ENCODE data around the gene PRPF19. TPM values are rescaled to one million over a fixed set of nuclear protein-coding genes. Genes with fewer than 3 reads are reported as not detected.

Gene PRPF19
- total RNA-seq, 2 experiments from 2014 or later: 199 to 204 TPM

GRCh38 chr11:60925868-60926267, 19.5 kb upstream of the PRPF19 start:
- ChIA-PET POLR2A (interaction anchor here (0.6 kb wide), 2 partner anchors 112 to 119 kb away, joined by 4 to 5 read pairs; no protein-coding TSS in a partner anchor), CTCF (no interaction called here)

DNA sequence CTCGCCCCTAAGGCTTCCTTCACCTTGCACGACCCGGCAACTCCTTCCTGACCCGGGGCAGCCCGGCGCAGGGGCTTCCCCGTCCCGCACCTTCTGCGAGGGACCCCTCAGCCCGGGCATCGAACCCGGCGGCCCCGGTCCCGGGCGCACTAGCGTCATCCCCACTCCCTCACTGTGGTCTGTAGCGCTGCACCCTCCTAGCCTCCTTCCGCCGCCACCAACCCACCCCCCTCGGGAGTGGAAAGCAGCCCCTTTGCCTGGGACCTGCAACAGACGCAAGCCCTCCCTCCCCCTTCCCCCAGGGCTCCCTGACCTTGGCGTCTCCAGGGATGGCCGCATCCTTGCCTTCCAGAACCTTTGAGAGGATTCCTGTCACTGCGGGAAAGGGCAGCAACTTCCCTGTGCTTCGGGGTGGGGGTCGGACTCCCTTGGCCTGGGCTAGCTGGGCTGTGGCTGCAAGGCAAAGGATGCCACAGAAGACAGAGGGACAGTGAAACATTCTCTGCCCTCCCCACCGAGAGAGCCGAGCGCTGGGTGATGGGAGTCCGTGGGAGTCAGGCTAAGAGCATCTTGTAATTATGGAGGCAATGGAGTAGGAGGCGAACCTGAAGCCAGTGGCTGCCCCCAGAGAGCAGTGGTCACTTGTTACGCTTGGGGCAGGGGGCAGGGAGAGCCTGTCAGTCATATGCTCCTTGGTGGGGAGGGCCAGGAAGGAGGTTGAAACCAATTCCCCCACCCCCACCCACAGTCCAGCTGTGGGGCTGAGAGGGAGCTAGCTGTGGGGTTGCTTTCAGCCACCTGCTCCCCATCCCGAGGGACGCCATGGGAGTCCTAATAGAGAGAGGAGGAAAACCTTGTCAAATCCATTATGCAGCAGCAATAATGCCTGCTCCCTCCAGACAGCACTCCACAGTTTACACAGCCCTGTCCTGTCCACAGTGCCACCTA, 18.8 kb upstream of the PRPF19 start:
- CTCF ChIA-PET: no interaction called here
- POLR2A ChIA-PET: interaction anchor here (0.6 kb wide), 2 partner anchors 112 to 119 kb away, joined by 4 to 5 read pairs; no protein-coding TSS in a partner anchor

GRCh38 chr11:60924110-60924905, 17.9 kb upstream of the PRPF19 start, which contains the start of gene TMEM132A:
Gene TMEM132A (plus strand): TSS chr11:60924460. CDS start chr11:60924634, 174 bp downstream.
- CTCF ChIA-PET: interaction anchor here (1.1 kb wide), 2 partner anchors 9 to 263 kb away, joined by 3 to 6 read pairs; no protein-coding TSS in a partner anchor
- POLR2A ChIA-PET: interaction anchor here (1.3 kb wide), 1 partner anchor 9 kb away, joined by 6 read pairs; no protein-coding TSS in a partner anchor

DNA sequence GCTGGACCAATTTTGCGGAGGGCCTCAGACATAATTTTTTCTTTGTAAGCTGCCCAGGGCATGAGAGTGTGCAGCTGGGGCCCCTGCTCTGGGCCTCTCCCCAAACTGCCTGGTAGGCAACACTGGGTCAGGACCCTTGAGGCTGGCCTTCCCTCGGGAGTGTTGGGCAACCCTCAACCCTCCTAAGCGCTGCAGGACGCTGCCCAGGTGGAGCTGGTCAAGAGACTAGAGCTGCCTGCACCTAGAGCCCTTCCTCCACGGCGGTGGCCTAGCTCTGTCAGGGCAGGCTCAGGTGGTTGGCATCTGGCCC, 17.4 kb upstream of the PRPF19 start:
- CTCF ChIA-PET: interaction anchor here (1.1 kb wide), 2 partner anchors 8 to 264 kb away, joined by 3 to 6 read pairs; no protein-coding TSS in a partner anchor
- POLR2A ChIA-PET: interaction anchor here (1.3 kb wide), 1 partner anchor 8 kb away, joined by 6 read pairs; no protein-coding TSS in a partner anchor

- CTCF ChIA-PET: interaction anchor here (1.1 kb wide), 2 partner anchors 8 to 264 kb away, joined by 3 to 6 read pairs; no protein-coding TSS in a partner anchor
- POLR2A ChIA-PET: interaction anchor here (1.3 kb wide), 1 partner anchor 8 kb away, joined by 6 read pairs; no protein-coding TSS in a partner anchor
Observed at GRCh38 chr11:60923326-60923725, 16.9 kb upstream of the PRPF19 start.

GRCh38 chr11:60922906-60923305, 16.5 kb upstream of the PRPF19 start:
- POLR2A ChIA-PET: no interaction called here
- CTCF ChIA-PET: no interaction called here

GRCh38 chr11:60921777-60922335, 15.5 kb upstream of the PRPF19 start:
- POLR2A ChIA-PET: no interaction called here
- CTCF ChIA-PET: no interaction called here

GRCh38 chr11:60921259-60921658, 14.9 kb upstream of the PRPF19 start:
- CTCF ChIA-PET: no interaction called here
- POLR2A ChIA-PET: no interaction called here

- CTCF ChIA-PET: interaction anchor here (1.1 to 1.7 kb wide), 3 partner anchors 9 to 50 kb away, joined by 3 read pairs; no protein-coding TSS in a partner anchor
Observed at GRCh38 chr11:60919956-60920355, 13.6 kb upstream of the PRPF19 start.

DNA sequence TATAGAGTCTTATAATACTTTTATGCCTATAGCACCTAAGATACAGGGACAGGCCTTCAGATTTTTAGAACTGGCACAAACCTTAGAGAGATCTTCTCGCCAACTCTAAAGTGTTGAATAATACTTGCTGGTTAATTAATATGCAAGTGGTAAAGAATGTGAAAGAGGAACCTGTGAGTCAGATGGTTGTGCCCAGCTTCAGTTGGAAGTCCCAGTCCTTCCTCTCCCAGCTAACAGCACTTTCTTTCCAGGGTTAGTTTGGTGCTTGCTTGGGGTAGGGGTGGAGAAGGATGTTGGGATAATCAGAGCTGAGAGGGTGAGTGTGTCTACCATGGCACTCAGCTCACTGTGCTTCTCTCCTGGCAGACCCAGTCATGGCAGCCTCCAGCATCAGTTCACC, 12.9 kb upstream of the PRPF19 start:
- POLR2A ChIA-PET: no interaction called here

More at GRCh38 chr11:60919956-60920355, 13.6 kb upstream of the PRPF19 start:
- POLR2A ChIA-PET: no interaction called here

DNA sequence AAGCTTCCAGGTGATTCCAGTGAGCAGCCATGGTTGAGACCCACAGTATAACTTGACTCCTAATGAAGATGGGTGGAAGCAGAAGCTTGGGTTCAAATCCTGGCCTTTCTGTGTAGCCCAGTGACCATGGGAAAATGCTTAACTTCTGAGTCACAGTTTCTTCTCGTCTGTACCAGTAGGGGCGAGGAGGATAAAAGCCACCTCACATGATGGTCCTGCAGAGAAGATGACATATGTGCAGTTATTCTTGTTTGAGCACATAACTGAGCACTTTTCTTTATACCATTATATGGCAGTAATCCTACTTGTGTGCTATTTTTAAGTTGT, 12.5 kb upstream of the PRPF19 start:
- ChIA-PET CTCF (interaction anchor here (1.0 kb wide), 1 partner anchor 183 kb away, joined by 3 read pairs; the partner anchor contains the start of gene CD5), POLR2A (no interaction called here)

More for the DNA sequence above, 12.9 kb upstream of the PRPF19 start:
- CTCF ChIA-PET: interaction anchor here (1.0 to 1.7 kb wide), 3 partner anchors 9 to 183 kb away, joined by 3 read pairs; partner anchors contain the start of gene CD5

GRCh38 chr11:60918251-60918938, 12.0 kb upstream of the PRPF19 start:
- POLR2A ChIA-PET: no interaction called here
- CTCF ChIA-PET: interaction anchor here (1.0 to 1.4 kb wide), 2 partner anchors 50 to 183 kb away, joined by 3 to 4 read pairs; partner anchors contain the start of gene CD5

DNA sequence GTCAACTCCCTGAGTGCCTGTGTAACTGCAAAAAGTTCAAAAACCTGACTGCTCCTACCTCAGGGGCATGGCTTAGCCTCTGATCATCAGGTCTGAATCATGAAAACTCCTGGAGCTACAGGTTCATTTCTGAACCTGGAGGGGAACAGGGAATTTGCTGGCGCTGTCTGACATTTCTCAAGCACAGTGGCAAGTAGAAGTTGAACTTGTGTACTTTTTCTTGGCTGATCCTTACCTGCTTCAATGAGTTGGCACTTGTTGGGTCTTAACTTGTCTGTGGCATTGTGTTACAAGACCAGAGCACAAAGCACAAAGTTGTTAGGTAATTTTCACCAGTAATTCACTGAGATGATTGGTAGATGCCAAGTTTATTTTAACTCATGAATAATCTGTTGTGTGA, 10.9 kb upstream of the PRPF19 start:
- ChIA-PET POLR2A (no interaction called here), CTCF (interaction anchor here (1.4 kb wide), 1 partner anchor 52 kb away, joined by 4 read pairs; no protein-coding TSS in a partner anchor)

GRCh38 chr11:60916669-60917206, 10.4 kb upstream of the PRPF19 start:
- CTCF ChIA-PET: no interaction called here

DNA sequence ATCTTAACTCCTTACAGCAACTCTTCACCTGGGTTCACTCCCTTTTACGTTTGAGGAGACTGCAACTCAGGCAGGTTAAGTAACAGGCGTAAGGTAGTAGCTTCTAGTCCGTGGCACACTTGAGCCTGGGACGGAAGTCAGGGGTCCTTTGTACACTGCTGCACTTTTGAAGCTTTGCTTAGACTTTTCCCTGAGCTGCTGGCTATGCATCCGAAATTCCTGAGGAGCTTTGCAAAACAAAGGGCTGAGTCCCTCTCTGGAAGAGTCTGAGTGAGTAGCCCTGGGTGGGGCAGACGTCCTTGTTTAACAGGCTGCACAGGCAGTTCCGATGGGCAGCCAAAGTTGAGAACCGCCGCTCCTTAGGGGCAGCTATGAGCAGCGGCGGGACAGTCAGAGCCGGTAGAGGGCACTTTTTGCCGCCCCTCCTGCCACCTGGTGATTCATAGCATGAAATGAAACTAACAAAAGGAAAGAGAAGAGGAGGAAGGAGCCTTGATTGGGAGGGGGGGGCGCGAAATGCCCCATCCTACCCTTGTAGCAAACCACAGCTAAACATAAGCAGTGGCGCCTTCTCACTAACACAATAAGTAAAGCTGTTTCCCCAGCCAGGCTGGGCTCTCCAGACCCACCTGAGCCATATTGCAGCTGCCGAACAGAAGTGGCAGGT, 9.0 kb upstream of the PRPF19 start:
- POLR2A ChIA-PET: interaction anchor here (0.7 to 2.9 kb wide), 3 partner anchors 8 to 12 kb away, joined by 3 to 19 read pairs (median 6); partner anchors contain the start of genes PRPF19 and TMEM132A
- CTCF ChIA-PET: interaction anchor here (0.6 to 3.1 kb wide), 12 partner anchors 8 to 272 kb away, joined by 3 to 24 read pairs (median 4); partner anchors contain the start of genes CD6, PRPF19 and TMEM132A

More at GRCh38 chr11:60916669-60917206, 10.4 kb upstream of the PRPF19 start:
- POLR2A ChIA-PET: no interaction called here

DNA sequence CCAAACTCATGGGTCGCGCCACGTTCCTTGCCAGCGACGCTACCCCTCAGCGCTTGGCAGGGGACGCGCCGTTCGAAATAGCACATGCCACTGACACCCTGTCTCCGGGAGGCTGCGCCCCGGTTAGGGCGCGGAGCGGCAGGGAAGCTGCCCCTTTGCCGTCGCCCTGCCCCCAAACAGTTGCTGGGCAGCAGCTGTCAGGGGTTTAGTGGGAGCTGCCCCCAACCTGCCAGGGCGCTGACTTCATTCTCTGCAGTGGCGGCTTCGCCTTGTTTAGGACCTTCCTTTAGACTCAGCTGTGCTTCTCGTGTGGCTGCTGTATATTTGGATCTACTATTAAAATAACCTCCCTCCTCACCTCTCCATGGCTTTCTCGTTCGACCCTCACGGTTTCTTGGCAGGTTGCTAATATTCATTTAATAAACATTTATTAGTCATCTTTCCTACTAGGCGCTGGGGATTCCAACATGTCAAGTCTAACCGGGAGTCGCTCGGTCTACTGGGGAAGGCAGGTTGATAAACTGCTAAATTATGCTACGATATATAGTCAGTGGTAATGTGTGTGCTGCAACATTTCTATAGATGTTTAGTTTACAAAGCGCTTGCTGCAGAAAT, 8.4 kb upstream of the PRPF19 start:
- CTCF ChIA-PET: interaction anchor here (1.1 to 3.1 kb wide), 10 partner anchors 9 to 272 kb away, joined by 3 to 24 read pairs (median 4); partner anchors contain the start of genes CD6 and TMEM132A
- POLR2A ChIA-PET: interaction anchor here (0.7 to 2.9 kb wide), 4 partner anchors 9 to 80 kb away, joined by 3 to 19 read pairs (median 4); partner anchors contain the start of genes PRPF19 and TMEM132A

All from activated CD8-positive, alpha-beta memory T cell treated with anti-CD3 and anti-CD28 coated beads for 36 hours (primary cell).